COLO668 (cell line): Measurements from ENCODE around the gene TOMM20.

ENCODE experiments used
- DNase-seq: peaks from one replicate; lab custom pipeline; 2025; ENCODE audit not compliant: unreplicated experiment; lab: John Stamatoyannopoulos, UW

TOMM20 gene

GRCh38 chr1:235136111-235136510 lies 7.5 kb upstream of the TOMM20 start:
- no peak for DNase-seq

- no peak for DNase-seq
These were observed 5.5 kb upstream of the TOMM20 start for GRCh38 chr1:235134171-235134570.

GRCh38 chr1:235133086-235133485 lies 4.4 kb upstream of the TOMM20 start:
- no peak for DNase-seq

GRCh38 chr1:235131961-235132360 lies 3.3 kb upstream of the TOMM20 start:
- no peak for DNase-seq

GRCh38 chr1:235130766-235131270 lies 2.2 kb upstream of the TOMM20 start:
- no peak for DNase-seq

GRCh38 chr1:235129774-235130570 lies 1.3 kb upstream of the TOMM20 start:
- DNase-seq = no peak

- DNase-seq = no peak
These were observed 743 bp downstream of the TOMM20 start for GRCh38 chr1:235127732-235128455.

GRCh38 chr1:235127203-235127602 lies 1.4 kb downstream of the TOMM20 start:
- DNase-seq = no peak

GRCh38 chr1:235124665-235125064 lies 4.0 kb downstream of the TOMM20 start:
- no peak for DNase-seq

- no peak for DNase-seq
These were observed 4.5 kb downstream of the TOMM20 start for GRCh38 chr1:235124111-235124510.

- no peak for DNase-seq
These were observed 6.3 kb downstream of the TOMM20 start for GRCh38 chr1:235122348-235122747.

GRCh38 chr1:235113183-235113917 lies 15.3 kb downstream of the TOMM20 start:
- DNase-seq = no peak

GRCh38 chr1:235112297-235113182 lies 16.1 kb downstream of the TOMM20 start:
- DNase-seq = no peak

GRCh38 chr1:235111107-235111506 lies 17.5 kb downstream of the TOMM20 start:
- no peak for DNase-seq

GRCh38 chr1:235108876-235109275 lies 19.8 kb downstream of the TOMM20 start:
- no peak for DNase-seq

GRCh38 chr1:235108185-235108593 lies 20.4 kb downstream of the TOMM20 start:
- no peak for DNase-seq

GRCh38 chr1:235107368-235108184 lies 21.1 kb downstream of the TOMM20 start:
- no peak for DNase-seq

GRCh38 chr1:235106457-235106856 lies 22.2 kb downstream of the TOMM20 start:
- DNase-seq = no peak
